CD4-positive, alpha-beta T cell treated with Interleukin-17A for 4 hours (primary cell): ENCODE results near the gene PELO.

Source experiments
- DNase-seq: peaks from one replicate; pipeline ENCODE4 v3.0.0-alpha.2; 2020; ENCODE audit warnings: mixed read lengths

Gene PELO

GRCh38 chr5:52772668-52773067 lies 15.0 kb upstream of the PELO start:
- DNase-seq, result no peak

DNA sequence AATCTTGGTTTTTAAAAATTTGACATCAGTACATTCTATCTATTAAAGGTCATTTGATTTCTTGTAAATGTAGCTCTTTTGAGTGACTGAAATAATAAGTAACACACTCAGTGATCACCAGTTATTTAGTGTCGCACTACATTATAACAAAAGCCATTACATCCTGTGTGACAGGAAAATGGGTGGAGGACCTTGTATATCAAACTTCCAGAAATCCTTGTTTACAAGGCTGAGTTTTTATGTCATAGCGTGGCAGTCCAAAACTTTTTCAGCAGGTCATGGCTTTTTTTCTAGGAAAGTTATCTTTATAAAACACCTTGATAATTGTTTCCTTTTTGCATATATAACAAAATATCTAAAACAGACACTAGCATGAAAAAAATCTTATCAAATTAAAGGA lies 14.4 kb upstream of the PELO start:
- no peak for DNase-seq

DNA sequence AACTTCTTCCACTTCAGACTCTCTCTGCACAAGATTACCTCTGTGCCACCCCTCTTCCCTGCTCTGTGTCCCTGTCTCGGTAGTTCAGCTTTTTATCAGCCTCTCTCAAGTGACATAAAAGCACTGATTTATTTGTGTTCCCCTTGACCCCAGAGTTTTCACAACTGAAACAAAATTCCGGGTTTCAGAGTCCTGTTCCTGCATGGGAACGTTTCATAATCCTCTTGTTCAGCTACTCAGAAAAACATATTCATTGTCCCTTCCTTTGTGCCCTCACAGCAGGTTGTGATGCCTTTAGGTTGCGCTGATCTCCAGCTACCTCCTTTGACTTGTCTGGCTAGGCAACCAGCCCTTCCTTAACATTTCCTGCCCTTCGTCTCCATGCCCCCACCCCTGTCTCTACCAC lies 13.7 kb upstream of the PELO start:
- DNase-seq, result peak; percentile 29

- DNase-seq, result peak; percentile 67
Observed at GRCh38 chr5:52776116-52776515, 11.6 kb upstream of the PELO start.

- no peak for DNase-seq
Observed at GRCh38 chr5:52777186-52777585, 10.5 kb upstream of the PELO start.

- no peak for DNase-seq
Observed at GRCh38 chr5:52778781-52779180, 8.9 kb upstream of the PELO start.

GRCh38 chr5:52779213-52779612 lies 8.5 kb upstream of the PELO start:
- no peak for DNase-seq

- DNase-seq, result peak; percentile 35
Observed at GRCh38 chr5:52783226-52783959, 4.3 kb upstream of the PELO start.

DNA sequence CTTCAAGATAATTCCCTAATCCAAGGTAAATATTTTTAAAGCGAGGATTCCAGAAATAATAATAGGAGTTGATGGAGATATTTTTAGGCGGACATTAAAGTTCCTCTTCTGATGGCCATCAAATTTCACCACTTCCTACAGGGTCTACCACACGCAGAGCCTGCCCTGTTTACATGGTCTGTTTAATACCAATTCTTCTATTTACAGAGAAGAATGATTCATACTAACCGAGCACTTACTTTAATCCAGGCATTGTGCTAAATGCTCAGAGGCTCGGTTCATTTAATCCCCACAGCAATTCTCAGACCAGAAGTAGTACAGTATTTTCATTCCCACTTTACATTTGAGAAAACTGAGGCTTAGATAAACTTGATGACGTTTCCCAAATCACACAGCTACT lies 3.0 kb upstream of the PELO start:
- no peak for DNase-seq

GRCh38 chr5:52786391-52786790 lies 1.3 kb upstream of the PELO start:
- DNase-seq, result no peak

- peak; percentile 68 for DNase-seq
Observed at GRCh38 chr5:52786949-52787599, 642 bp upstream of the PELO start.

GRCh38 chr5:52788505-52788821 lies 747 bp downstream of the PELO start:
- DNase-seq, result no peak

GRCh38 chr5:52789378-52789777 lies 1.7 kb downstream of the PELO start:
- DNase-seq, result no peak

DNA sequence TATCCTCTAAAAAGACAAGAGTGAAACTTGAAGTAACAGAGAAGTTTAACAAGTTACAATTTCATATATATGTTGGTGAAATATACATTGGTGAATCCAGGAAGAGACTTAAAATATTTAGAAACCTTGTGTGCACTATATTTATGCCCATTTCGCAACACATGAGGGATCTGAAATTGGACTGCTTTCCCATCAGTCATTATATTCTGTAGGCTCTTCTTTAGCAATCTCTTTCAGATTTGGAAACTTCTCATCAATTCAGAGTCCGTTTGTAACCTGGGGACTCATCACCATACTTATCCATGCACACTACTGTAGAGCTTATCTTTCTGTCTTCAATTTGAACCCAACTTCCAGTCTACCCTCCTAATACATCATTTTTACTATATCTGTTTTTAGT lies 2.1 kb downstream of the PELO start:
- no peak for DNase-seq

DNA sequence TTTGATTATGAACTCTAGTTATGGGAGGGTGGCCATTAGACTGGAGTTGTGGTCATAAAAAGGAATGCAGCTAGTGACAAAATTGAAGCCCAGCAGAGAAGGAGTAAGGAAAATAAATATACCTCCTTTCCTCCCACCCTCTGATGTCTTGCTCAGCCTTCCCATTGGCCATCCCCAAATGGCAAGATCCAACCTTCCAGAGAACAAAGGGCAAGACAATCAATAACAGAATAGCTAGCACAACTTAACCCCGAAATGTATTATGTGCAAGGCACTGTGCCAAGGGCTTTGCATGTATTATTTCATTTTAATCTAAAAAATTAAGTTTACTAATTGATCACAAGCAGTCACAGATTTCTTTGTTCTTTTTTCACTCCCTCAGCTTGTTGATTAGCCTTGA lies 3.6 kb downstream of the PELO start:
- DNase-seq, result no peak

GRCh38 chr5:52794519-52794918 lies 6.8 kb downstream of the PELO start:
- no peak for DNase-seq

GRCh38 chr5:52796031-52796430 lies 8.3 kb downstream of the PELO start:
- DNase-seq, result no peak

- DNase-seq, result no peak
Observed at GRCh38 chr5:52796516-52797103, 8.9 kb downstream of the PELO start.

DNA sequence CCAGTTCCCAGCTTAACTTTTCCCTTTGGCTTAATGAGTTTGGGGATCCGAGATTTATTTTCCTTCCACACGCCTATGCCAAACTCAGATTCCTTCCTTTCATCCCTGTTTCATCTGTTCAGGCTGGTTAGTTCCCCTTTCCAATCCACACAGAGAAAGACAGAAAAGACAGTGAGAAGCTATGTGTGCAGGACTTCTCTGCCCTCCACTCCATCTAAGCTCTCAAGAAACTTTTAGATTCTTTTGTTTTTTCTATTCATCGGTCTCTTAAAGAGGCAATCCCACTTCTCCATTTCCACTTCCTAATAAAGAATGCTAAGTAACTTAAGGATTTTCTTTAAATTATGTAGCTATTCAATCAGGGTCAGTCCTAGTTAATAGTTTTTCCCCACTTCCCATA lies 11.2 kb downstream of the PELO start:
- no peak for DNase-seq

DNA sequence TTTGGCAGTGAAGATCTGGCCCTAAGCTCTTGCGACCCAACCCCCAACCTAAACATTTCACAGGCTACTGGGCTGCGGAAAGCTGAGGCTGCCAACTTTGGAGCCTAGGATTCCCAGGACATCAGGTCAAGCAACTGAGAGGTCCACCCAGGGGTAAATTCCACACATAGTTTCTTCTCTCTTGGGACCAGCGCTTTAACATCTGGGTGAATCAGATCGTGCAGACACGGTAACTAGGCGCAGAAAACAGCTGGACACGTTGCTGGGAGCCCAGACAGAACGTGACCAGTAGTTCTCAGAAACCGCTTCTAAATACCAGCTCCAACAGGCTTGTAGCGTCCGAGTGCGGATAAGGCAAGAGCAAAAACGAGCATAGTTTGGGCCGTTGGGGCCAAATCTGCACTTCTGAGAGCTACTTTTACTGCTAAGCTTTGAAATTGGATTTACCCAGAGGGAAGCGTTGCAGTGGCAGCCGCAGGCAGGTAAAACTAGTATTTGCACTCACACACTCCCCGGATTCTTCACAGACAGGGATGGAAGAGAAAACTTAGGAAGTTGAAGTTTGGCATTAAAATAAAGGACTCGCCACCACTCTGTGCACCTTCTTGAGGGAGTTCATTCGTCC lies 11.8 kb downstream of the PELO start:
- DNase-seq, result no peak

- peak; percentile 98 for DNase-seq
Observed at GRCh38 chr5:52799983-52800393, 12.3 kb downstream of the PELO start.

DNA sequence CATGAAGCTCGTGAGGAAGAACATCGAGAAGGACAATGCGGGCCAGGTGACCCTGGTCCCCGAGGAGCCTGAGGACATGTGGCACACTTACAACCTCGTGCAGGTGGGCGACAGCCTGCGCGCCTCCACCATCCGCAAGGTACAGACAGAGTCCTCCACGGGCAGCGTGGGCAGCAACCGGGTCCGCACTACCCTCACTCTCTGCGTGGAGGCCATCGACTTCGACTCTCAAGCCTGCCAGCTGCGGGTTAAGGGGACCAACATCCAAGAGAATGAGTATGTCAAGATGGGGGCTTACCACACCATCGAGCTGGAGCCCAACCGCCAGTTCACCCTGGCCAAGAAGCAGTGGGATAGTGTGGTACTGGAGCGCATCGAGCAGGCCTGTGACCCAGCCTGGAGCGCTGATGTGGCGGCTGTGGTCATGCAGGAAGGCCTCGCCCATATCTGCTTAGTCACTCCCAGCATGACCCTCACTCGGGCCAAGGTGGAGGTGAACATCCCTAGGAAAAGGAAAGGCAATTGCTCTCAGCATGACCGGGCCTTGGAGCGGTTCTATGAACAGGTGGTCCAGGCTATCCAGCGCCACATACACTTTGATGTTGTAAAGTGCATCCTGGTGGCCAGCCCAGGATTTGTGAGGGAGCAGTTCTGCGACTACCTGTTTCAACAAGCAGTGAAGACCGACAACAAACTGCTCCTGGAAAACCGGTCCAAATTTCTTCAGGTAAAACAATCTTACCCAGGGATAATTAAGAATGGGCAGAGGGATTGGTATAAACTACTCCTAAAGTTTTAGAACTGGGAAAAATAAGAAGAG lies 12.9 kb downstream of the PELO start:
- peak; percentile 58 for DNase-seq

GRCh38 chr5:52801329-52801728 lies 13.6 kb downstream of the PELO start:
- no peak for DNase-seq
